Lower leg skin (tissue), 3 donors: ENCODE results near the gene KRTAP2-4.
"Not testable (repeated sequence)": the region's sequence is repeated elsewhere in the genome, so short reads cannot be mapped to it uniquely, and the experiment has no call there.

Source experiments
- POLR2A ChIP-seq, 2 donors: fragments of 450-650 bp; IDR thresholded peaks; one replicate each; pipeline ENCODE4 v1.6.1; 2016 to 2017; ENCODE audit warnings: antibody characterized with exemption in 2 of 2, mild to moderate bottlenecking in 1 of 2, moderate library complexity in 1 of 2
- TF ChIP-seq, protein P1 (sequence below), 3 donors: fragments of 450-650 bp; IDR thresholded peaks; one replicate each; pipeline ENCODE4 v1.5.1; 2016; ENCODE audit warnings: antibody characterized with exemption in 3 of 3, mild to moderate bottlenecking in 3 of 3, moderate library complexity in 2 of 3

- not testable (repeated sequence) for TF ChIP-seq POLR2A (IDR thresholded peaks at IDR 0.05)
- TF ChIP-seq, protein P1, sequence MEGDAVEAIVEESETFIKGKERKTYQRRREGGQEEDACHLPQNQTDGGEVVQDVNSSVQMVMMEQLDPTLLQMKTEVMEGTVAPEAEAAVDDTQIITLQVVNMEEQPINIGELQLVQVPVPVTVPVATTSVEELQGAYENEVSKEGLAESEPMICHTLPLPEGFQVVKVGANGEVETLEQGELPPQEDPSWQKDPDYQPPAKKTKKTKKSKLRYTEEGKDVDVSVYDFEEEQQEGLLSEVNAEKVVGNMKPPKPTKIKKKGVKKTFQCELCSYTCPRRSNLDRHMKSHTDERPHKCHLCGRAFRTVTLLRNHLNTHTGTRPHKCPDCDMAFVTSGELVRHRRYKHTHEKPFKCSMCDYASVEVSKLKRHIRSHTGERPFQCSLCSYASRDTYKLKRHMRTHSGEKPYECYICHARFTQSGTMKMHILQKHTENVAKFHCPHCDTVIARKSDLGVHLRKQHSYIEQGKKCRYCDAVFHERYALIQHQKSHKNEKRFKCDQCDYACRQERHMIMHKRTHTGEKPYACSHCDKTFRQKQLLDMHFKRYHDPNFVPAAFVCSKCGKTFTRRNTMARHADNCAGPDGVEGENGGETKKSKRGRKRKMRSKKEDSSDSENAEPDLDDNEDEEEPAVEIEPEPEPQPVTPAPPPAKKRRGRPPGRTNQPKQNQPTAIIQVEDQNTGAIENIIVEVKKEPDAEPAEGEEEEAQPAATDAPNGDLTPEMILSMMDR (IDR thresholded peaks at IDR 0.05), result not testable (repeated sequence)
Observed at GRCh38 chr17:41083427-41083826, 17.7 kb upstream of the KRTAP2-4 start.
